Activated CD4-positive, CD25-positive, alpha-beta regulatory T cell treated with anti-CD3 and anti-CD28 coated beads, Interleukin-2, amount 50 U/mL, for 24 hours (primary cell): ENCODE data around the gene FRRS1.

Source experiments
- ATAC-seq, 2 donors: fragments of 150-1000 bp; cut with Tn5 transposase; one replicate each; pipeline ENCODE4 v1.10.0; 2021; ENCODE audit warnings: mild to moderate bottlenecking in 1 of 2, moderate library complexity in 1 of 2

FRRS1 gene

GRCh38 chr1:99727575-99728185 is 38.8 kb downstream of the FRRS1 start:
- ATAC-seq, result no peak

GRCh38 chr1:99726818-99727217 is 39.6 kb downstream of the FRRS1 start:
- no peak for ATAC-seq

- ATAC-seq, result no peak
These were observed 40.0 kb downstream of the FRRS1 start for GRCh38 chr1:99726407-99726806.

GRCh38 chr1:99725996-99726395 is 40.4 kb downstream of the FRRS1 start:
- no peak for ATAC-seq

GRCh38 chr1:99723251-99723650 is 43.2 kb downstream of the FRRS1 start:
- ATAC-seq, result no peak

- ATAC-seq, result no peak
These were observed 49.4 kb downstream of the FRRS1 start for GRCh38 chr1:99717005-99717404.

GRCh38 chr1:99713006-99713405 is 53.4 kb downstream of the FRRS1 start:
- ATAC-seq, result no peak

GRCh38 chr1:99710994-99711393 is 55.4 kb downstream of the FRRS1 start:
- no peak for ATAC-seq

GRCh38 chr1:99707535-99708142 is 58.8 kb downstream of the FRRS1 start:
- ATAC-seq, result no peak

GRCh38 chr1:99705385-99705784 is 61.0 kb downstream of the FRRS1 start:
- ATAC-seq, result no peak

GRCh38 chr1:99704356-99704816 is 62.0 kb downstream of the FRRS1 start:
- ATAC-seq, result no peak

- ATAC-seq, result no peak
These were observed 64.2 kb downstream of the FRRS1 start for GRCh38 chr1:99702221-99702620.

GRCh38 chr1:99700020-99700419 is 66.4 kb downstream of the FRRS1 start:
- ATAC-seq, result no peak

- no peak for ATAC-seq
These were observed 68.9 kb downstream of the FRRS1 start for GRCh38 chr1:99697580-99697979.

GRCh38 chr1:99696616-99697015 is 69.8 kb downstream of the FRRS1 start:
- ATAC-seq, result no peak

- ATAC-seq, result no peak
These were observed 75.3 kb downstream of the FRRS1 start for GRCh38 chr1:99691175-99691574.

GRCh38 chr1:99685516-99686180 is 80.8 kb downstream of the FRRS1 start:
- peak; percentile 53 to 59 for ATAC-seq

- ATAC-seq, result no peak
These were observed 84.1 kb downstream of the FRRS1 start for GRCh38 chr1:99682291-99682751.

- no peak for ATAC-seq
These were observed 84.9 kb downstream of the FRRS1 start for GRCh38 chr1:99681583-99681982.

GRCh38 chr1:99680270-99680669 is 86.2 kb downstream of the FRRS1 start:
- no peak for ATAC-seq

GRCh38 chr1:99677416-99677815 is 89.0 kb downstream of the FRRS1 start:
- ATAC-seq, result no peak

GRCh38 chr1:99676876-99677275 is 89.6 kb downstream of the FRRS1 start:
- no peak for ATAC-seq

GRCh38 chr1:99675994-99676393 is 90.4 kb downstream of the FRRS1 start:
- ATAC-seq, result no peak

- ATAC-seq, result no peak
These were observed 91.1 kb downstream of the FRRS1 start for GRCh38 chr1:99675292-99675691.
